ENCODE data around the gene ANKH. TPM values are rescaled to one million over a fixed set of nuclear protein-coding genes. Genes with fewer than 3 reads are reported as not detected.
"Not testable (repeated sequence)": the region's sequence is repeated elsewhere in the genome, so short reads cannot be mapped to it uniquely, and the experiment has no call there.

Gene ANKH
- polyA plus RNA-seq, 2 of the 4 experiments (the other 2 are of a cell fraction), result 11.7 to 17.3 TPM

DNA sequence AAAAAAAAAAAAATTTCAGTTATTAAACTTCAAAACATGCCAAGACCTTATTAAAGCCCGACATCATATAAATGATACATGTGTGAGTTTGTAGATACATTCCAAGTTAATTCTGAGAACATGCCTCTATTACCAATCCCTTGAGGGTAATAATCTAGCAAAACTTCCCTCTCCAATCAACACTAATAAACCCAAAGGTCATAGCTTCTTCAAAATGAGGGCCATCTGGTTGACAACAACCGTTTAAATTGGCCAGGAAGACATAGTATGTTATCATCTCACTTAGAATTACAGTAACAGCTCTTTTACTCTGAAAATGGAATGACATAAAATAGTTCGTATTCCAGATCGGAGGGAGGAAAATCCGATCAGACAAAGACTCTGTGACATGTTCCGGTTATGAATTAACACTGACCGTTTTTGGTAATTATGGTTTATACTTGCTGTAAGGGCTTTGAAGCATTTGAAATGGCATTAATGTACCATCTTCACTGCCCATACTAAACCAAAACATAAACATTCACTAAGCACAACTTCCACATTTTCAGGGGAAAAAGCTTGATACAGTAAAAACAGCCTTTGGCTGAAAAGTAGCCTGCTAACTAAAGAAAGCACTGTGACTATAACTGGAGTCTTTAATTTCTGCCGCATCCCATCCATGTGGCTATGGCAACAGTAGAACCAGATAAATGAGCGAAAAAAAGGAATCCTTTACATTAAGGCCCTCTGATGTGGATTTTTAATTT is 50.3 kb downstream of the ANKH start:
- Histone ChIP-seq H3K27ac (no peak overlapping the region), H3K4me2 (no peak overlapping the region), H3K4me1 (no peaks in the 10 kb centered on the region; the same call in 2 of the 3 replicates), H3K9me3 (no peaks in the 10 kb centered on the region), H3K4me3 (no peak overlapping the region)
- FAIRE-seq (no peak), DNase-seq (ENCODE audit: low read depth in 1 of 2, low spot score in 1 of 2) (no peak), ATAC-seq (no peak)
- ChIA-PET POLR2A (interaction anchor here (0.6 kb wide), 1 partner anchor 22 kb away, joined by 8 read pairs; no protein-coding TSS in a partner anchor), CTCF (interaction anchor here (0.7 to 0.9 kb wide), 3 partner anchors 10 to 183 kb away, joined by 3 to 7 read pairs (median 4); no protein-coding TSS in a partner anchor)
- 87% methylated on average over 9 of the region's 9 CpGs for WGBS (ENCODE audit: missing lambda C conversion rate)
- TF ChIP-seq, protein P1, sequence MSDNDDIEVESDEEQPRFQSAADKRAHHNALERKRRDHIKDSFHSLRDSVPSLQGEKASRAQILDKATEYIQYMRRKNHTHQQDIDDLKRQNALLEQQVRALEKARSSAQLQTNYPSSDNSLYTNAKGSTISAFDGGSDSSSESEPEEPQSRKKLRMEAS (IDR thresholded peaks at IDR 0.05), result no peak
- TF ChIP-seq FOXS1 (CRISPR knock-in tag; IDR thresholded peaks at IDR 0.05), result no peak
- TF ChIP-seq MAFK (IDR thresholded peaks at IDR 0.05; ENCODE audit: partially characterized antibody), result no peak
- TF ChIP-seq CBX2 (IDR thresholded peaks at IDR 0.05; ENCODE audit: borderline replicate concordance, low read depth), result no peak
- no peak for TF ChIP-seq GATA3 (IDR thresholded peaks at IDR 0.05; ENCODE audit: borderline replicate concordance)
- no peak for TF ChIP-seq EP300 (IDR thresholded peaks at IDR 0.05)
- no peak for TF ChIP-seq FOSB (CRISPR knock-in tag; IDR thresholded peaks at IDR 0.05)
- no peak for TF ChIP-seq MYC (IDR thresholded peaks at IDR 0.05; ENCODE audit: borderline replicate concordance, low read length)
- TF ChIP-seq JUNB (IDR thresholded peaks at IDR 0.05), result no peak
- TF ChIP-seq, protein P2, sequence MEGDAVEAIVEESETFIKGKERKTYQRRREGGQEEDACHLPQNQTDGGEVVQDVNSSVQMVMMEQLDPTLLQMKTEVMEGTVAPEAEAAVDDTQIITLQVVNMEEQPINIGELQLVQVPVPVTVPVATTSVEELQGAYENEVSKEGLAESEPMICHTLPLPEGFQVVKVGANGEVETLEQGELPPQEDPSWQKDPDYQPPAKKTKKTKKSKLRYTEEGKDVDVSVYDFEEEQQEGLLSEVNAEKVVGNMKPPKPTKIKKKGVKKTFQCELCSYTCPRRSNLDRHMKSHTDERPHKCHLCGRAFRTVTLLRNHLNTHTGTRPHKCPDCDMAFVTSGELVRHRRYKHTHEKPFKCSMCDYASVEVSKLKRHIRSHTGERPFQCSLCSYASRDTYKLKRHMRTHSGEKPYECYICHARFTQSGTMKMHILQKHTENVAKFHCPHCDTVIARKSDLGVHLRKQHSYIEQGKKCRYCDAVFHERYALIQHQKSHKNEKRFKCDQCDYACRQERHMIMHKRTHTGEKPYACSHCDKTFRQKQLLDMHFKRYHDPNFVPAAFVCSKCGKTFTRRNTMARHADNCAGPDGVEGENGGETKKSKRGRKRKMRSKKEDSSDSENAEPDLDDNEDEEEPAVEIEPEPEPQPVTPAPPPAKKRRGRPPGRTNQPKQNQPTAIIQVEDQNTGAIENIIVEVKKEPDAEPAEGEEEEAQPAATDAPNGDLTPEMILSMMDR (IDR thresholded peaks at IDR 0.05), result no peak
- no peak for TF ChIP-seq ZNF302 (CRISPR knock-in tag; IDR thresholded peaks at IDR 0.05)
- TF ChIP-seq HOXA7 (CRISPR knock-in tag; IDR thresholded peaks at IDR 0.05), result no peak
- no peak for TF ChIP-seq KDM1A (IDR thresholded peaks at IDR 0.05; ENCODE audit: low read depth)
- TF ChIP-seq, protein P3, sequence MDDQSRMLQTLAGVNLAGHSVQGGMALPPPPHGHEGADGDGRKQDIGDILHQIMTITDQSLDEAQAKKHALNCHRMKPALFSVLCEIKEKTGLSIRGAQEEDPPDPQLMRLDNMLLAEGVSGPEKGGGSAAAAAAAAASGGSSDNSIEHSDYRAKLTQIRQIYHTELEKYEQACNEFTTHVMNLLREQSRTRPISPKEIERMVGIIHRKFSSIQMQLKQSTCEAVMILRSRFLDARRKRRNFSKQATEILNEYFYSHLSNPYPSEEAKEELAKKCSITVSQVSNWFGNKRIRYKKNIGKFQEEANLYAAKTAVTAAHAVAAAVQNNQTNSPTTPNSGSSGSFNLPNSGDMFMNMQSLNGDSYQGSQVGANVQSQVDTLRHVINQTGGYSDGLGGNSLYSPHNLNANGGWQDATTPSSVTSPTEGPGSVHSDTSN (IDR thresholded peaks at IDR 0.05), result no peak
- no peak for TF ChIP-seq TP53 (CRISPR knock-in tag; IDR thresholded peaks at IDR 0.05)

DNA sequence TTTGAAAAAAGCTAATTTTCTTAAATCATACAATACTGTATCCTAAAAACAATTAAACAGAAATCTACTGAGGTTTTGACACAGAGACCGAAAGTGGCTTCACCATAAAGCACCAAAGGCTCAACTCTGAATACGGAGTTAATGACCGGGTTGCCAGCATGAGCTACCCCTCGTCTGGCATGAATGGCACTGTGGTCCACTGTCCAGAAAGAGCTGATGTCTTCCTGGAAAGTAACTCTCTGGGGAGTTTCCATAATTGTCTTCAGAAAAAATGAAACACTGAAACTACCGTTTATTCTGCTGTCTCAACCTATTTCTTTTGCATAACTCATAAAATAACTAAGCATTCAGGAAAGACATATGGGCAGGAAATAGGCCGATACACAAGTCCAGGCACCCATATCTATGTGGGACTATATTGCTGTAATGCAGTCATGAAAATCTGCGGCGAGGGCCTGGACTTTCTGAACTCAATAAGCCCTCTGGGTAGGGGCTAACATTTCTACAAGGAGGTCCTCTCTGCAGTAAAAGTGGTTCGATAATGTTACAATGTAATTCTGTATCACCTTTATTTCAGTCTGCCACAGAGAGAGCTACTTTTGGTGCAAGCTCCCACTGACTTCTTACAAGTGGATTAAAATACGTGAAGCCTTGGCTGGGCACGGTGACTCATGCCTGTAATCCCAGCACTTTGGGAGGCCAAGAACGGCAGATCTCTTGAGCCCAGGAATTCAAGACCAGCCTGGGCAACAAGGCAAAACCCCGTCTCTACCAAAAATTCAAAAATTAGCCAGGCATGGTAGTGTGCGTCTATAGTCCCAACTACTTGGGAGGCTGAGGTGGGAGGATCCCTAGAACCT is 52.4 kb downstream of the ANKH start:
- POLR2A ChIA-PET, result no interaction called here

DNA sequence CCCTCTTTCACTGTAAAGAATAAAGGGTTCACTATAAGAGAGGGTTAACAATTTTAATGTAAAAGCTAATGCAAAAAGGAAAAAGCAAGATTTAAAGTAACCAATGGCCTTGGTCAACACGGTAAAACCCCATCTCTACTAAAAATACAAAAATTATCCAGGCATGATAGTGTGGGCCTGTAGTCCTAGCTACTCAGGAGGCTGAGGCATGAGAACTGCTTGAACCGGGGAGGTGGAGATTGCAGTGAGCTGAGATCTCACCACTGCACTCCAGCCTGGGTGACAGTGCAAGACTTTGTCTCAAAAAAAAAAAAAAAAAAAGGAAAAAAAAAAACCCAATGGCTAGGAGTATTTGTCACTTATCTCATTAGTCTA is 53.8 kb downstream of the ANKH start:
- CTCF ChIA-PET, result interaction anchor here (0.6 to 2.1 kb wide), 4 partner anchors 21 to 290 kb away, joined by 3 to 8 read pairs (median 4); no protein-coding TSS in a partner anchor
- DNase-seq (ENCODE audit: low read depth in 1 of 2, low spot score in 1 of 2); FAIRE-seq; H3K9me3 ChIP-seq; ATAC-seq; POLR2A ChIA-PET; H3K4me3 ChIP-seq; H3K4me2 ChIP-seq; H3K27ac ChIP-seq; H3K4me1 ChIP-seq: not testable (repeated sequence)
- WGBS (ENCODE audit: missing lambda C conversion rate), result 93% methylated on average over 2 of the region's 2 CpGs

More for the DNA sequence above, 52.4 kb downstream of the ANKH start:
- no peak for TF ChIP-seq PHF8 (IDR thresholded peaks at IDR 0.05; ENCODE audit: borderline replicate concordance, low read depth)
- TF ChIP-seq RFX5 (IDR thresholded peaks at IDR 0.05), result no peak
- no peak for TF ChIP-seq JUN (IDR thresholded peaks at IDR 0.05)
- TF ChIP-seq EP300 (IDR thresholded peaks at IDR 0.05), result no peak
- TF ChIP-seq JUNB (IDR thresholded peaks at IDR 0.05), result no peak
- TF ChIP-seq, protein P4, sequence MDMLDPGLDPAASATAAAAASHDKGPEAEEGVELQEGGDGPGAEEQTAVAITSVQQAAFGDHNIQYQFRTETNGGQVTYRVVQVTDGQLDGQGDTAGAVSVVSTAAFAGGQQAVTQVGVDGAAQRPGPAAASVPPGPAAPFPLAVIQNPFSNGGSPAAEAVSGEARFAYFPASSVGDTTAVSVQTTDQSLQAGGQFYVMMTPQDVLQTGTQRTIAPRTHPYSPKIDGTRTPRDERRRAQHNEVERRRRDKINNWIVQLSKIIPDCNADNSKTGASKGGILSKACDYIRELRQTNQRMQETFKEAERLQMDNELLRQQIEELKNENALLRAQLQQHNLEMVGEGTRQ (IDR thresholded peaks at IDR 0.05), result no peak
- TF ChIP-seq TFCP2L1 (CRISPR knock-in tag; IDR thresholded peaks at IDR 0.05), result no peak
- TF ChIP-seq, protein P3 (IDR thresholded peaks at IDR 0.05), result no peak
- no peak for TF ChIP-seq POLR2A (IDR thresholded peaks at IDR 0.05; ENCODE audit: low read length)
- no peak for TF ChIP-seq HOXB13 (CRISPR knock-in tag; IDR thresholded peaks at IDR 0.05; ENCODE audit: low read depth)
- TF ChIP-seq KDM5A (IDR thresholded peaks at IDR 0.05), result no peak
- TF ChIP-seq CBX8 (IDR thresholded peaks at IDR 0.05), result no peak
- TF ChIP-seq, protein P5, sequence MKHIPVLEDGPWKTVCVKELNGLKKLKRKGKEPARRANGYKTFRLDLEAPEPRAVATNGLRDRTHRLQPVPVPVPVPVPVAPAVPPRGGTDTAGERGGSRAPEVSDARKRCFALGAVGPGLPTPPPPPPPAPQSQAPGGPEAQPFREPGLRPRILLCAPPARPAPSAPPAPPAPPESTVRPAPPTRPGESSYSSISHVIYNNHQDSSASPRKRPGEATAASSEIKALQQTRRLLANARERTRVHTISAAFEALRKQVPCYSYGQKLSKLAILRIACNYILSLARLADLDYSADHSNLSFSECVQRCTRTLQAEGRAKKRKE (CRISPR knock-in tag; IDR thresholded peaks at IDR 0.05; ENCODE audit: low read depth), result no peak
- TF ChIP-seq KDM1A (IDR thresholded peaks at IDR 0.05; ENCODE audit: low read depth), result no peak
- TF ChIP-seq FOSL2 (IDR thresholded peaks at IDR 0.05), result no peak
- no peak for TF ChIP-seq FOSL2 (CRISPR knock-in tag; IDR thresholded peaks at IDR 0.05)
- TF ChIP-seq ESRRA (IDR thresholded peaks at IDR 0.05; ENCODE audit: borderline replicate concordance, low read length), result no peak
- no peak for TF ChIP-seq FOXS1 (CRISPR knock-in tag; IDR thresholded peaks at IDR 0.05)
- TF ChIP-seq MAZ (IDR thresholded peaks at IDR 0.05; ENCODE audit: borderline replicate concordance, low read depth, low read length), result no peak
- no peak for TF ChIP-seq RNF2 (IDR thresholded peaks at IDR 0.05; ENCODE audit: borderline replicate concordance, low read depth)
- no peaks in the 10 kb centered on the region for H3K9me3 ChIP-seq
- no peaks in the 10 kb centered on the region; the same call in 2 of the 3 replicates for H3K4me1 ChIP-seq
- ATAC-seq (no peak), DNase-seq (ENCODE audit: low read depth in 1 of 2, low spot score in 1 of 2) (no peak), FAIRE-seq (no peak)
- H3K27ac ChIP-seq, result no peak overlapping the region
- H3K4me2 ChIP-seq, result no peak overlapping the region
- no peak overlapping the region for H3K4me3 ChIP-seq
- CTCF ChIA-PET, result no interaction called here
- 88% methylated on average over 13 of the region's 14 CpGs for WGBS (ENCODE audit: missing lambda C conversion rate)
